IPS-20b (cell line): Measurements from ENCODE around the gene UPF1.

ENCODE experiments used
- H3K27ac ChIP-seq: one replicate; pipeline ENCODE4 v1.5.1; 2013; ENCODE audit warnings: low read length
- H3K27me3 ChIP-seq: 2 replicates; pipeline ENCODE4 v1.6.1; 2013; ENCODE audit warnings: mild to moderate bottlenecking, low read length, inconsistent platforms; ENCODE audit not compliant: insufficient read depth
- H3K36me3 ChIP-seq: 2 replicates; pipeline ENCODE4 v1.6.1; 2013; ENCODE audit warnings: low read depth, mild to moderate bottlenecking, inconsistent platforms, low read length, moderate library complexity; ENCODE audit not compliant: insufficient read depth
- H3K4me1 ChIP-seq: 2 replicates; pipeline ENCODE4 v1.6.1; 2013; ENCODE audit warnings: mild to moderate bottlenecking, control low read depth, inconsistent platforms, low read length, moderate library complexity; ENCODE audit not compliant: insufficient read depth
- H3K4me3 ChIP-seq: 2 replicates; pipeline ENCODE4 v1.5.1; 2013; ENCODE audit warnings: mild to moderate bottlenecking, low read length, inconsistent platforms
- H3K9ac ChIP-seq: 2 replicates; pipeline ENCODE4 v1.6.1; 2013; ENCODE audit warnings: low read depth, mild to moderate bottlenecking, inconsistent platforms, low read length, moderate library complexity
- H3K9me3 ChIP-seq: 2 replicates; pipeline ENCODE4 v1.6.1; 2013; ENCODE audit warnings: mild to moderate bottlenecking, low read depth, low read length, inconsistent platforms; ENCODE audit not compliant: insufficient read depth

UPF1 gene

DNA sequence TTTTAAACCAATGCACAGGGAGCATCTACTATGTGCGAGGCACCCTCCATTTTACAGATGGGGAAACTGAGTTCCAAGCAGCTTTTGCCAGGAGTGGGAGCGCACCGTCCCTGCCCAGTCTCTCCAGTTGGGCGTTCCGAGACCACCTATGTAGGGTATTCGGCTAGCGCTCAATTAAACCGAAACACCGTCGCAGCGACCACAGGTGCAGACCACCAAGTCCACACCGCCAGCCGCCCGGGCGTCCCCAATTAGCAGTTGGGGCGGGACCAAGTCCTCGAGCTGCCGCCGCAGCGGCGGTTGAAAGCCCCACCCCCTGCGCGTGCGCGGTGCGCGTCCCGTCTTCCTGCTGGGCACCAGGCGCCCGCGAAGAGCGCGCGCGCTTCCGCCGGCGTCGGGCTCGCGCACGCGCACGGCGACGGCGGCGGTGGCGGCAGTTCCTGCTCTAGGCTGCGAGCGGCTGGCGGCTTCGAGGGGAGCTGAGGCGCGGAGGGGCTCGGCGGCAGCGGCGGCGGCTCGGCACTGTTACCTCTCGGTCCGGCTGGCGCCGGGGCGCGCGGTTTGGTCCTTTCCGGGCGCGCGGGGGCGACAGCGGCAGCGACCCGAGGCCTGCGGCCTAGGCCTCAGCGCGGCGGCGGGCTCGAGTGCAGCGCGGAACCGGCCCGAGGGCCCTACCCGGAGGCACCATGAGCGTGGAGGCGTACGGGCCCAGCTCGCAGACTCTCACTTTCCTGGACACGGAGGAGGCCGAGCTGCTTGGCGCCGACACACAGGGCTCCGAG is at the start of gene UPF1:
Gene UPF1, plus strand, starts transcription at position 436 of the 782 bp plus-strand sequence. Its CDS starts 251 bp downstream, at position 687.
- H3K36me3 ChIP-seq, result peaks cover 16% of the 10 kb centered on the region
- H3K27ac ChIP-seq, result no peak within 1 kb of the TSS
- H3K4me3 ChIP-seq, result peak within 1 kb of the TSS; percentile 90
- peaks cover 5% of the 10 kb centered on the region for H3K27me3 ChIP-seq
- peak within 1 kb of the TSS; percentile 85 for H3K9ac ChIP-seq
- H3K4me1 ChIP-seq, result peaks cover 14% of the 10 kb centered on the region
- no peaks in the 10 kb centered on the region; the same call in 1 of the 2 replicates for H3K9me3 ChIP-seq

DNA sequence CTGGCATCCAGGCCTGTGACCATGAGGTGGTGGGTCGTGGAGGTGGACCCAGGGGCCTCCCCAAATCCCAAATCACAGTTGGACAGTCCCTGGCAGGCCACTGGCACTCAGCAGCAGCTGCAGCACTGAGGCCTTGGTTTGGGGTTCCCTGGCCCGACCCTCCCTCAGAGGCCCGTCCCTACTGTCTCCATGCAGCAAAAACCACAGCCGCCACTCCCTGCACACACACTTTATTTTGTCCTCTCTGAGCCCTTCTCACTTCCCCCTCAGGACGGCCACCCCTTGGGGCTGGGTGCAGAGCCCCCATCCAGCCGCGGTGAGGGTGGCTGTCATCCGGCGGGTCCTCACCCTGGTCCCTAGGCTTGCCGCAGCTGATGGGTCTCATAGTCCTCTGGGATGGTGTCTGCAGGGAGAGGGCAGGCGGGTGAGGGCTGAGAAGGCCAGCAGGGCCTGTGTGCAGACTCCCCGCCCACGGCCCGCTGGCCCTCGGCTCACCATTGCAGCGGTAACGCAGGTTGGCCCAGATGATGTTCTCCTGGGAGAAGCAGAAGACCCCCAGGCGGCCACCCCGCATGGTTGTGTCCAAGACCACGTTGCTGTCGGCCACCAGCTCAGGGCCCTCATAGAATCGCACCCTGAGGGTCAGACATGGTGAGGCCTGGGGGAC is 49.1 kb upstream of the UPF1 start:
- Histone ChIP-seq H3K9ac (no peak overlapping the region), H3K27me3 (peaks cover 99% of the 10 kb centered on the region), H3K27ac (no peak overlapping the region), H3K4me1 (no peaks in the 10 kb centered on the region), H3K36me3 (no peaks in the 10 kb centered on the region), H3K9me3 (no peaks in the 10 kb centered on the region), H3K4me3 (no peak overlapping the region)

DNA sequence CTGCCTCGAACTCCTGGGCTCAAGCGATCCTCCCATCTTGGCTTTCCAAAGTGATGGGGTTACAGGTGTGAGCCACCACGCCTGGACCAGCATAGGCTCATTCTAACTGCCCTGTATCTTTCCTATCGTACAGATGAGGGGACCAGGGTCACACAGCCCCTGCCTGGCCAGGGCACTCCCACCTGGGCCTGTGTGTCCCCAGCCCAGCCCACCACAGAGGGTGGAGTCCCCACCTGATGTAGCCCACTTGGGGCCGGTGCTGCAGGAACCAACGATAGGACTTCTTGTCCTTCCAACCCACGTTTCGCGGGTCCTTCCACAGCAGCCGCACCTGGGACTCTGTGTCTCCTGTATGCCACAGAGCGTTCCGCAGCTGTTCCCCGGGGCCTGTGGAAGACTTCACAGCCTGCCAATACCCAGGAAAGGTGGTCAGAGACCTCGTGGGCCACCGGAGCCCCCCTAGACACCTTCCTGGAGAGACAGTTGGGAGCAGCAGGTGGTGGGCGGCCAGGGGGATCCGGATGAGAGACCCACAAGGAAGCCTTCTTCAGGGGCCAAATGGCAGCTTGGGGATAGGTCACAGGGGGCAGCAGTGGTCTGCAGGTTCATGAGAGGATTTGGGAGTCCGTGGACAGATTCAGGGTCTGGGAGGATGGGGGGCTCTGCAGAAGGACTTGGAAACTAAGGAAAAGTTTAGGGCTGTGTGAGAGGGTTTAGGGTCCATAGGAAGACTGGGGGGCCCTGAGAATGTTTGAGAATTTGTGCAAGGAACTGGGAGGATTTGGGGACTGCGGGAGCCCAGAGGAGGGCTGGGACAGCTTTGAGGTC is 47.6 kb upstream of the UPF1 start:
- H3K4me1 ChIP-seq, result no peaks in the 10 kb centered on the region
- peaks cover 99% of the 10 kb centered on the region for H3K27me3 ChIP-seq
- no peaks in the 10 kb centered on the region for H3K36me3 ChIP-seq
- no peak overlapping the region for H3K4me3 ChIP-seq
- H3K9ac ChIP-seq, result no peak overlapping the region
- H3K27ac ChIP-seq, result no peak overlapping the region
- no peaks in the 10 kb centered on the region for H3K9me3 ChIP-seq

DNA sequence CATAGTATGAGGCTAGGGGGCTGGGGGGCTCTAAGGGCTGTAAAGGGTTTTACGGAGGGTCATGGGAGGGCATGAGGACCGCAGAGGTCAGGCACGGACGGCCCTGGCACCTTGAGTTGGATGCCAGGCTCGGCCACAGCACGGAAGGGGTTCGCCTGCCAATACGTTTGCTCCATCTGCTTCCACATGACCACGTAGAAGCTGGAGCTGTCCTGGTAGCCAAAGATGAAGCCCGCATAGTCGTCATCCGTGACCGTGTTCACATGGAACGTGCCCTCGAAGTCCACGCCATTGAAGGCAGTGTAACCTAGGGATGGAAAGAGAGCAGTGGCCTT is 47.0 kb upstream of the UPF1 start:
- Histone ChIP-seq H3K4me1 (no peaks in the 10 kb centered on the region), H3K9me3 (no peaks in the 10 kb centered on the region), H3K36me3 (no peaks in the 10 kb centered on the region), H3K4me3 (no peak overlapping the region), H3K27ac (no peak overlapping the region), H3K27me3 (peaks cover 99% of the 10 kb centered on the region), H3K9ac (no peak overlapping the region)

DNA sequence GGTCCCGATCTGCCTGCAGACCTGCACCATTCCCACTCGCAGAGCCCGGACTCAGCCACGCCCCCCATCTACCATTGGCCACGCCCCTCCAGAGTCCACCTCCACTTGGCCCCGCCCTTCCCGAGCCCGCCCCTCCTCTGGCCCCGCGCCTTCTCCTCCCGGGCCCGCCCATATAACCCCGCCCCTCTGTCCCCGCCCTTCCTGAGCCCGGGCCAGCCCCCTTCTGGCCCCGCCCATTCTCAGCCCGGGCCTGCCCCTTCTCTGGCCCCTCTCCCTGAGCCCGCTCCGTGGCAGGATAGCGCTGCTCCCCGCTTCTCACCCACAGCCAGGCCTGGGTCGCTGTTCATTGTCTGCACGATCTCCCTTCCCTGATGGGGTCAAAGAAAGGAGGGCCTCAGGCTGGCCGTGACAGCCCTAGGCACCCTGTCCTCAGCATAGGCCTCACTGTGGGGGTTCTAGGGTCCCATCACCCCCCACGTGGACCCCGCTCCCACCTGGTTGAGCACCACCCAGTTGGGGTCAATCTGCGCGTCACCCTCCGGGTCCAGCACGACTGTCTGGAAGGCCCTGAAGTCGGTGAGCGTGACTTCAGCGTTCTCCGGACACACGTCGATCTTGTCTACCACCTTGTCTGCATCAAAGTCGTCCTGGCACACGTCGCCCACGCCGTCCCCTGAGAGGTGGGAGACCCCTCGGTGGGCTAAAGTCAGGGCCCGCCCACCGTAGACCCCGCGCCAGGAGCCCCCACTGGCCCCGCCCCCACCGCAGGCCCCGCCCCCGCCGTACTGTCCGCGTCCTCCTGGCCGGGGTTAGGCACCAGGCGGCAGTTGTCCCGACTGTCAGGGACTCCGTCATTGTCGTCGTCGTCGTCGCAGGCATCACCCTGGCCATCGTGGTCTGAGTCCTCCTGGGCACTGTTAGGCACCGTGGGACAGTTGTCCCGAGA is 46.3 kb upstream of the UPF1 start:
- H3K4me3 ChIP-seq, result peak overlapping the region; percentile 38; the same call in 1 of the 2 replicates
- peaks cover 99% of the 10 kb centered on the region for H3K27me3 ChIP-seq
- no peaks in the 10 kb centered on the region for H3K9me3 ChIP-seq
- H3K36me3 ChIP-seq, result no peaks in the 10 kb centered on the region
- H3K9ac ChIP-seq, result no peak overlapping the region
- H3K27ac ChIP-seq, result no peak overlapping the region
- no peaks in the 10 kb centered on the region for H3K4me1 ChIP-seq

DNA sequence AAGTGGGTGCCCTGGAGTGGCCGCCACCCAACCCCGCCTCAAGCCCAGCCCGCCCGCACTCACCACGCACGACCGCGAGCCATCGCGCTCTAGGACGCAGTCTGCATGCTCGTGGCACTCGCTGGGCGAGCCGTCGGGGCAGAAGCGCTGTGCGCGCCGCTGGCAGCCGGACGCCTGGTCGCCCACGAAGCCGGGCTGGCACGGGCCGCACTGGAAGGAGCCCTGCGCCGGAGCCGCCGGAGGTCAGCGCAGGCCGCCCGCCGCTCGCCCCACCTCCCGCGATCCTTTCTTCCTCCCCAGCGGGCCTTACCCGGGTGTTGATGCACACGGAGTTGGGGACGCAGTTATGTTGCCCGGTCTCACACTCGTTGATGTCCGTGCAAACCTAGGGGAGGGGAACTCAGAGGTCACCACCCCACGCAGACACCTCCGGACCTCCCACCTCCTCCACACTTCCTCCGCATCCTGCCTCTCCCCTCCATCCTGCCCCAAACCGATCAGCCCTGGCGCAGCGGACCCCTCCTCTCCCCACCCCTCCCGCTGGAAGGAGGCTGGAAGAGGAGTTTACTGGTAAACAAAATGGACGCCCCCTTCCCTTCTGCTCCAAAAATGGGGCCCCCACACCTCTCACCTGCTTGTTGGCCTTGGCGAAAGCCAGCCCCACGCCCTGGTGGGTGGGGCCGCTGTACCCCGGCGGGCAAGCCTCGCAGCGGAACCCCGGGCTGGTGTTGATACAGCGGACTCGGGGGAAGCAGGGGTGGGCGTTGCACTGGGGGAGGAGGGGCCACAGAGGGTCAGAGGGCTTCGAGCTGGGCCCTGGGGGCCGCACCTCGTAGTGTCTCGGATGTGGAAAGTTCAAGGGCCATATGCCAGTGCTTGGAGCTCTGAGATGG is 43.0 kb upstream of the UPF1 start:
- Histone ChIP-seq H3K4me3 (peak overlapping the region; percentile 54; the same call in 1 of the 2 replicates), H3K27me3 (peaks cover 99% of the 10 kb centered on the region), H3K9me3 (no peaks in the 10 kb centered on the region; the same call in 1 of the 2 replicates), H3K4me1 (no peaks in the 10 kb centered on the region), H3K9ac (no peak overlapping the region), H3K36me3 (no peaks in the 10 kb centered on the region), H3K27ac (no peak overlapping the region)

DNA sequence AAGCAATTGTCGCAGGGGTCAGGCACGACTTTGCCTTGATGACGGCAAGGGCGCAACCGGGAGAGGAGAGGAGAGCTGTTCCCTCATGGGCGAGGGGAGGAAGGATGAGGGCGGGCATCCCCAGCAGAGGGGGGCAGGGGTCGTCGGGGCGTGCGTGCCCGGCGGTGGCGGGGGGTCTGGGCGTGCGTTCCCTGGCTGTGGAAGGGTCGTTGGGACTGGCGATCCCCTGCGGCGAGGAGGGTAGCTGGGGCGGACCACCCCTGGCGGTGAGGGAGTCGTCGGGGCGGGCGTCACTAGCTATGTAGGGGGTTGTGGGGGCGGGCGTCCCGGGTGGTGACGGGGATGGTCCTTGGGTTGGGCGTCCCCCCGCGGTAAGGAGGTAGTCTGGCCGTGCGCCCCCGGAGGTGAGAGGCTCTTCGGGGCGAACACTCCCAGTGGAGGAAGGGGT is 42.3 kb upstream of the UPF1 start:
- Histone ChIP-seq H3K9me3 (no peaks in the 10 kb centered on the region; the same call in 1 of the 2 replicates), H3K36me3 (no peaks in the 10 kb centered on the region), H3K27ac (no peak overlapping the region), H3K27me3 (peaks cover 99% of the 10 kb centered on the region), H3K4me3 (peak overlapping the region; percentile 54; the same call in 1 of the 2 replicates), H3K4me1 (no peaks in the 10 kb centered on the region), H3K9ac (no peak overlapping the region)

DNA sequence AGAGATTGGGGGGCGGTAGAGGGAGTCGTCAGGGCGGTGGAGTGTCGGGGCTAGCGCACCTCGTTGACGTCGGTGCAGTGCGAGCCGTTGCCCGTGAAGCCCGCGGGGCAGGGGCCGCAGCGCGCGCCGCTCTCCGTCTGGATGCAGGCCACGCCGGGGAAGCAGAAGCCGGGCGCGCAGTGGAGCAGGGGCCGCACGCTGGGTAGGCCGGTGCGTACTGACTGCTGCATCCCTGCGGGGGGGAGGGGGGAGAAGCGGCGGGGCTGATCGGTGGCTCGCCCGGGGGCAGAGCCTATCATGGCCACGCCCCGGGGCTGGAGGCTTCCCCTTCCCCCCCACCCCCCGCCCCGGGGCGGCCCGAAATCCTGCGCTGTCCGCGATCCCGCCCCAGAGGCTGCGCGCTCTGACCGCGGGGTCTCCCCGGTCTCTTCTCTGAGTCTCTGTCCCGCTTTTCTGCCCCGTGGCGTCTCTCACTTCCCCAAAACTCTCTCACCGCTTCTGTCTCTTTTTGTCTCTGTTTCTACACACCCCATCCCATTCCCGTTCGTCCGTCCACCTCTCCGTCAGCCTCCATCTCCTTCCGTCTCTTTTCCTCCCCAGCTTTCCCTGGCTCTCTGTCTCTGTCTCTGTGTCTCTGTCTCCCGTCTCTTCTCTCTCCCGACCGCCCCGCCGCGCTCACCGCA is 41.7 kb upstream of the UPF1 start:
- Histone ChIP-seq H3K9me3 (no peaks in the 10 kb centered on the region; the same call in 1 of the 2 replicates), H3K4me3 (peak overlapping the region; percentile 57; the same call in 1 of the 2 replicates), H3K27me3 (peaks cover 99% of the 10 kb centered on the region)

DNA sequence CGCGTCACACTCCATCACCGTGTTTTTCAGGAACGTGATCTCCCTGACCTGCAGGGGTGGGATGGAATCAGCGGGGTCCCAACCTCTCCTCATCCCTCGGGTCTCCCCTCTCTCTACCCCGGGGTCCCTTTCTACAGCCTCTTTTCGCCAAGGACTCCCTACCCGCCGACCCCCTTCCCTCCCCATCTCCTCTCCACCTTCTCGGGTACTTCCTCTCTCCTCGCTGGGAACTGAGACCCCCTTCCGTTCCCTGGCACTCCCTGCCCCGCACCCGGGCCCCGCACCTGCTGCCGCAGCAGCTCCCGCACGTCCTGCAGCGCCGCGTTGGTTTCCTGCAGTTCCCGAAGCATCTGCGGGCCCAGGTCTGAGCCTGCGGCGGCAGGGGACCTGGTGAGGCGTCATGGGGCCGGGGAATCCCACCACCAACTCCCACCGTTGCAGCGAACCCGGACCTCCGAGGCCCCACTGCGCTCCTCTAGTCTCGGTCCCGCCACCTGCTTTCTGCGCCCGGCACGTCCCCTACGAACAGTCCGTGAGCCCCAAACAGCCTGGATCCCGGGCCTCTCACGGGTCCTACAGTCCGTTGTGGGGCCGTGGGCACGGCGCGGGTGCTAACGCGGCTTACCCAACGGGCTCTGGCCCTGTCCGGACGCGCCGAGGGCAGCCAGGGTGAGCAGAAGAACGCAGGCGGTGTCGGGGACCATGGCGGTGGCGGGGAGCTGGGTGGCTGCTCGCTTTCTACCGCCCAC is 41.0 kb upstream of the UPF1 start, which contains the start of gene COMP:
Gene COMP, minus strand, starts transcription at position 740 of the 749 bp plus-strand sequence. Its CDS starts 36 bp downstream, at position 704.
- Histone ChIP-seq H3K4me1 (no peaks in the 10 kb centered on the region), H3K9ac (no peak within 1 kb of the TSS), H3K4me3 (peak within 1 kb of the TSS; percentile 57; the same call in 1 of the 2 replicates), H3K36me3 (no peaks in the 10 kb centered on the region), H3K27me3 (peaks cover 99% of the 10 kb centered on the region), H3K27ac (no peak within 1 kb of the TSS), H3K9me3 (no peaks in the 10 kb centered on the region; the same call in 1 of the 2 replicates)

More for the DNA sequence above, 41.7 kb upstream of the UPF1 start:
- Histone ChIP-seq H3K27ac (no peak overlapping the region), H3K4me1 (no peaks in the 10 kb centered on the region), H3K9ac (no peak overlapping the region), H3K36me3 (no peaks in the 10 kb centered on the region)
